NCI-H460 (cell line): ENCODE data around the gene DLG2. TPM values are rescaled to one million over a fixed set of nuclear protein-coding genes. Genes with fewer than 3 reads are reported as not detected.
"Not testable (repeated sequence)": the region's sequence is repeated elsewhere in the genome, so short reads cannot be mapped to it uniquely, and the experiment has no call there.

Source experiments
- DNase-seq: peaks from one replicate; pipeline ENCODE4 v3.0.0-alpha.2; 2016; ENCODE audit warnings: low read depth; ENCODE audit errors: extremely low read depth
- total RNA-seq: library from RNA; depleted of rRNA; stranded (reverse); fragments of >200 nt; shearing (Covaris generic); gene quantifications from 2 replicates; pipeline ENCODE4 v1.2.3, GENCODE V29; 2014

DLG2 gene
- total RNA-seq, 1 experiment from 2014 or later = 115 TPM

GRCh38 chr11:83493034-83493433 lies 2134.1 kb downstream of the DLG2 start:
- DNase-seq = no peak

DNA sequence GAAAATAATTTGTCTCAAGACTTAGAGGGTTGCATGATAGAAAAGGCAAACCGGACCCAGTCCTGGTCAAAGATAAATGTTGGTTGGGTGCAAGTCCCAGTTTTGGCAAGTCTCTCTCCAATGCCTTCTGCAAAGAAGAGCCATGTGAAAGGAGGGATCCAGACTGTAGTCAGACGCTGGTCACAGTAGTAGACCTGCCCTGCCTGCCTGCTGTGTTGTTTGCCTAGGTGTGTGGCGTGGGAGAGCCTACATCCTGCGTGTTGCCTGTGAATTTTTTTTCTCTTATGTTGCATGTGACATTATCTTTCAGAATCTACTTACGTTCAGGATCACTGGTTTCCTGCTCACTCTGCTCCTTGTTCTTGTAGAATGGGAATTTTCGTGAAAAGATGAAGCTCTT lies 2143.3 kb downstream of the DLG2 start:
- no peak for DNase-seq

DNA sequence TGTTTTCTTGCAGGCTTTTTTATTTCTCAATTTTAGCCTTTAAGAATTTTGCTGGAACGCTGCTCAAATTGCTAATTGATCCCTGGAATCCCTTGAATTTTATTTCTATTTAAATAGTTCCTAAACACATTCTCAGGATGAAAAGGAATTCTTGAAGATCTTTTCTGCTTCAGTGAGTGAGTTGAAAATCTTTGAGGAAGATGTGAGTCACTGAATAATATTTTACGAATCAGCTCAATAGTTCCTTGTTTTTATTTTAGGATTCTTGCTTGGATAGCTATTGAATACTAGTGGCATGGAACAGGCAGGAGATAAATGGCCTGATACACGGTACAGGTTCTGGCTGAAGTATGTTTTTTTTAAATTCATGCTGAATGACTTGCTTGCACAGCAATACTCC lies 2146.3 kb downstream of the DLG2 start:
- no peak for DNase-seq

- DNase-seq = no peak
These were observed 2146.9 kb downstream of the DLG2 start for GRCh38 chr11:83480251-83480650.

DNA sequence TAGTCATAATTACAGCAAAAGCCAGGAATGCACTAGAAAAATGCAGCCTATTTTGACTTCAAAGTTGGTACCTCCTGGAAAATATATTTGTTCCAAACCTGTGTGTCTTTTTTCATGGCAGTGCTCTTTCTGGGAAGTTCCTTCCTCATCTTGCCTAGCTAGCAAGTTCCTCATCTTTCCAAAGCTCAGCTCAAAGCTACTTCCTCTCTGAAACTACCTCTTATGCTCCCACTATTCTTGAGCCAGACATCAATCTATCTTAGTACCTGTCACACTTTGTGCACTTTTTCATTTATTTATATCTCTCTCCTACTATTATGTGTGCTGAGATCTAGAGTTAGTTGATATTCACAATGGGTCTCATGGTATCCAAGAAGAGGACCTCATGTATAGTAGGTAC lies 2149.4 kb downstream of the DLG2 start:
- no peak for DNase-seq

DNA sequence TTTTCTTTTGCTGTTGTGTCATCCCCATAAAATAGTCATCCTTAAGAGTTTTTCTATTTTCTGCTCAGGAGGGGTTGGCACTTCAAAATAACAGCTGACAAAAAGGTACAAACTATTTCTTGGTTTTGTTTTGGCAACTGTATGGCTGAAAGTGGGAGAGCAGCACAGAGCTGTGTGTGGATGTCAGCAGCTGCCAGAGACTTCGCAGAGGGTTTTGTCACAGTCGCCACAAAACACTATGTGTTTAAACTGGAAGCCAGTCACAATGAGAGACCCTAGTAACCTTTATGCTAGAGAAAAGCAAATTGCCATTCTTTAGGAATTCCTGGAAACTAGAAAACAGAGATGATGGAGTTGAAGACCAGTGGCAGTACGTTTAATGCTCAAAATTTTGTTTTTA lies 2151.4 kb downstream of the DLG2 start:
- DNase-seq = no peak

GRCh38 chr11:83473743-83474142 lies 2153.4 kb downstream of the DLG2 start:
- DNase-seq = no peak

DNA sequence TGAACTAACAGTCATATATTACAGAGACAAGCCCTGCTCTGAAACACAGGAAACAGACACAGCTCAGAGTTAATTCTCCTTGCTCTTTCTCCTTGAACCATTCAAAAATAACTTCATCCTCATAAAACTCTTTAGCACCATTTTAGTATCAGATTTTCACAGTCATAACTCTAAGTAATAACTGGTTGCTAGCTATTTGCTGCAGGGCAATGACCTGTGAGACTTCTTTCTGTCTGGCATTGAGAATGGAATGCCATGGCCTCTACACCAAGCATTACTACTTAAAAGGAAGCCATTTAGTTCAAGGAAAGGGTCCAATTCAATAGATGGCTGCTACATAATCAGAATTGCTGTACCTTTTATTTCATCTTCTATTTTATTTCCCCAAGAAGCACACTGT lies 2154.3 kb downstream of the DLG2 start:
- no peak for DNase-seq

- no peak for DNase-seq
These were observed 2155.1 kb downstream of the DLG2 start for GRCh38 chr11:83471831-83472727.

- no peak for DNase-seq
These were observed 2159.3 kb downstream of the DLG2 start for GRCh38 chr11:83467837-83468236.

GRCh38 chr11:83464160-83464944 lies 2162.8 kb downstream of the DLG2 start:
- no peak for DNase-seq

DNA sequence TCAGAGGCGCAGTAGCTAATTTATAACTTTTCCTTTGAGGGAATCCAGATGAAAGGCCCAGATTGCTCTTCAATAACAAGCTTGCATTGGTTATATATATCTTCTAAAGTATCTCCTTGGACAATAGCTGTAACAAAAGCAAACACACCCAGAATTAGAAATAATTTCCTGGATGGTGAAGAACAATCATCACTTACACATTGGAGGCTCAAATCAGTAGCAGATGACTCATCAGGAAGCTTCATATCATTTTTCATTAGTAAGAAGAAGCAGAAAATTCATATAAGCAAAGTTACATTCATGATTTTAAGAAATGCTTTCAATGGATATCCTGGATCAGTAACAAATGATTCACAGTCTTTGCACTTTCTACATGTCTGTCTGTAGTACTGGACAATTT lies 2167.3 kb downstream of the DLG2 start:
- DNase-seq = no peak

GRCh38 chr11:83456566-83456965 lies 2170.6 kb downstream of the DLG2 start:
- DNase-seq = no peak

- no peak for DNase-seq
These were observed 2171.1 kb downstream of the DLG2 start for GRCh38 chr11:83456075-83456474.

DNA sequence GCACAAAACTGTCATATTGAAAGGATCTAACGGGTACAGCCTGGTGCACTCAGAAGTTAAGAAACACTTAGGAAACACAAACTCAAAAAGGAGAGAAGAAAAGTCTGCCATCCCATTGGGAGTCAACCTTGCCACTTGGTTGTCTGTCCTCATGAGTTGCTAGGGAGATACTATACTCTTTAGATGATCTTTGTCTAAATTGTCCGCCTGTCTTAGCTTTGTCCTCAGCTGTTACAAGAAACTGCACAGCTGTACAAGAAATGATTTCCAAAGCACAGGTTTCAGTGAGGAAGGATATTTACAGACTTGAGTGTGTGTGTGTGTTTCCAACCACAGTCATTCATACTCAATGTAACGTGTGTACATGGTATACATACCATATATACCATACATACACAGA lies 2171.8 kb downstream of the DLG2 start:
- DNase-seq = no peak

- no peak for DNase-seq
These were observed 2172.5 kb downstream of the DLG2 start for GRCh38 chr11:83454674-83455073.

- no peak for DNase-seq
These were observed 2177.7 kb downstream of the DLG2 start for GRCh38 chr11:83449338-83449913.

GRCh38 chr11:83448686-83449085 lies 2178.5 kb downstream of the DLG2 start:
- DNase-seq = no peak

DNA sequence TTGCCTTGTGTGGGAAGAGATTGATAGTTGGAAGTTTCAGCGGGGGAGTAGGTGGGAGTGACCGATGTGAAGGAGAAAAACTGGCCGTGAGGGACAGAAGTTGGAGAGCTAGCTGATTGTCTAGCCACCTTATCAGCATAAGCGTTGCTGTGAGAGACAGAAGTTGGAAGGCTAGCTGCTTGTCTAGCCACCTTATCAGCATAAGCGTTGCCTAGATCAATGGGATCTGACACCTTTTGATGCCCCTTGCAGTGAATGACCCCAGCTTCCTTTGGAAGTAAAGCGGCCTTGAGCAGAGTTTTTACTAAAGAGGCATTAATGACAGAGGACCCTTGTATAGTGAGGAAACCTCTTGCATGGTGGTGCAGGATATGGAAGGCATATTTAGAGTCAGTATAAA lies 2183.3 kb downstream of the DLG2 start:
- not testable (repeated sequence) for DNase-seq

DNA sequence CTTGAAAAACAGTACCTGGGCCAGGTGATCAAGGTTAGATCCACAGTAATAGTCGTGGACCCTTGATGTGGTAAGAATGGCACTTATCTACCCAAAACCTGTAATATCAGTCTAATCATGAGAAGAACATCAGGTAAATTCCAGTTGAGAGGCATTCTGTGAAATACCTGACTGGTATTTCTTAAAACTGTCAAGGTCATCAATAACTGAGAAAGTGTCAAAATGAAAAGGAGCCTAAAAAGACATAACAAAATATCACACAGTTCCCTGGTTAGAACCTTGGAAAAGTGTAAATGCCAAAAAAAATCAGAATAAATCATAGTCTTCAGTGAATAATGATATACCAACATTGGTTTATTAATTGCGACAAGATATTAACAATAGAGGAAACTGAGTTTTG lies 2185.5 kb downstream of the DLG2 start:
- DNase-seq = no peak

- DNase-seq = no peak
These were observed 2186.0 kb downstream of the DLG2 start for GRCh38 chr11:83441171-83441570.

GRCh38 chr11:83438438-83438837 lies 2188.7 kb downstream of the DLG2 start:
- no peak for DNase-seq
